Left hindlimb (tissue), 1 donor: Measurements from ENCODE around the gene OPTN.
A peak's percentile ranks its signal among the peaks of the same experiment; 100 is the strongest.
"Not testable (repeated sequence)": the region's sequence is repeated elsewhere in the genome, so short reads cannot be mapped to it uniquely, and the experiment has no call there.

Experiments
- DNase-seq: peaks from one replicate; pipeline ENCODE4 v3.0.0-alpha.2; 2018

OPTN gene

DNA sequence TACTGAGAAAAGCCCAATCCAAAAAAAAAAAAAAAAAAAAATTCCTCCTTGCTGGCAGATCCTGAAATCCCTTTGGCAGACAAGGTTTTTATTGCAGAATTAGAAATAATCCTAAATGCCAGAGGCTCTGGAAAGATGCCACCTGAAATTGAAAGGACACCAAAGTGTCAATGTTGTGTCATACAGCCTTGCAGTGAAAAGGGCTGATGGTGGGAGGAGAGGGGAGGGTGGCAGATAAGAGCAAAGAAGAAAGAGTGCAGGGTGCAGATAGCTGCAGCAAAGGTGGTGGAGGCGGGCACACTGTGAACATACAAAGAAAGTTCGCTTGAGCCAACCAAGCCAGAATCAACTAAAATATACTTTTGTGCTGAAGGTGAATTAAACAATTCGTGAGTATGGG is 8.2 kb upstream of the OPTN start:
- no peak for DNase-seq

- peak; percentile 54 for DNase-seq
Measured at GRCh38 chr10:13092291-13093102, 7.5 kb upstream of the OPTN start.

DNA sequence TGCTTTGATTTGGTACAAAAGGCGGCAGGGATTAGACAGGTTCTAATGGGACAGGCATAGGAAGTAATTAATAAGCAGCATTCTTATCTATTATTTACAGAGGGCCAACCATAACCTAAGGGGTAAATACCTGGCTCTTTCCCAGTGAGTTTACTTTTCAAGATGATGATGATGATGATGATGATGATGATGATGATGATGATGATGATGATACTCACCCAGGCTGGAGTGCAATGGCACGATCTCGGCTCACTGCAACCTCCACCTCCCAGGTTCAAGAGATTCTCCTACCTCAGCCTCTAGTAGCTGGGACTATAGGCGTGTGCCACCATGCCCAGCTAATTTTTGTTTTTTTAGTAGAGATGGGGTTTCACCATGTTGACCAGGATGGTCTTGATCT is 5.9 kb upstream of the OPTN start:
- DNase-seq: not testable (repeated sequence)

DNA sequence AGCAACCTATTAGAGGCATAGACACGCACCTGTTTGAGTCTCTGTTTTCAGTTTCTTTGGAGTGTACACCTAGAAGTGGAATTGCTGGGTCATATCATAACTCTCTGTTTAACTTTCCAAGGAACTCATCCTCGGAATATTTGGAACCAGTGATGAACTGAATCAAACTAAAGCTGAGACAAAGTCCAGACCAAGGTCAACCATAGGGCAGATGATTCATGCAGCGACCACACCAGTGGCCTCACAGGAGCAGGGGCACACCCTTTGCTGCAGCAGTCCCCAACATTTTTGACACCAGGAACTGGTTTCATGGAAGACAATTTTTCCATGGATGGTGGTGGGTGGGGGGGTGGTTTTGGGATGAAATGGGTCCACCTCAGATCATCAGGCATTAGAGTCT is 4.9 kb upstream of the OPTN start:
- DNase-seq: no peak

GRCh38 chr10:13095929-13096328 is 4.0 kb upstream of the OPTN start:
- no peak for DNase-seq

- peak; percentile 55 for DNase-seq
Measured at GRCh38 chr10:13099144-13099665, 758 bp upstream of the OPTN start.

GRCh38 chr10:13100349-13101294 is 659 bp downstream of the OPTN start:
- no peak for DNase-seq

- DNase-seq: no peak
Measured at GRCh38 chr10:13102002-13102794, 2.2 kb downstream of the OPTN start.

DNA sequence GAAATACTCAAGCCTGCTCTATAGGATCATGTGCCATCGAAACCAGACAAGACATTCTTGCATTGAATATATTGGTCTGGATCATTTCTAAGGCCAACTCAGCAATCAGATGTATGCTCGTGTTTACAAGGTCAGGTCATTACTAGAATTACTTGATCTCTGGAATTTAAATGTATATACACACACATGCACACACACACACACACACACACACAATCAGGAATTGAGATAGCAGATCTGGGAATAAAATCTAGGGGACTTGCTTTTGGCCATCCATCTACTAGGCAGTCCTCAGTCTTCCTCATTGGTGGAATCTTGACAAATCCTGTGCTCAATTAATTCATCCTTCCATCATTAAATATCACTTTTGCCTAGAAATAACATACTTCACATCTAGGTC is 3.6 kb downstream of the OPTN start:
- no peak for DNase-seq

- DNase-seq: no peak
Measured at GRCh38 chr10:13104697-13105096, 4.7 kb downstream of the OPTN start.

GRCh38 chr10:13105184-13105583 is 5.2 kb downstream of the OPTN start:
- no peak for DNase-seq

DNA sequence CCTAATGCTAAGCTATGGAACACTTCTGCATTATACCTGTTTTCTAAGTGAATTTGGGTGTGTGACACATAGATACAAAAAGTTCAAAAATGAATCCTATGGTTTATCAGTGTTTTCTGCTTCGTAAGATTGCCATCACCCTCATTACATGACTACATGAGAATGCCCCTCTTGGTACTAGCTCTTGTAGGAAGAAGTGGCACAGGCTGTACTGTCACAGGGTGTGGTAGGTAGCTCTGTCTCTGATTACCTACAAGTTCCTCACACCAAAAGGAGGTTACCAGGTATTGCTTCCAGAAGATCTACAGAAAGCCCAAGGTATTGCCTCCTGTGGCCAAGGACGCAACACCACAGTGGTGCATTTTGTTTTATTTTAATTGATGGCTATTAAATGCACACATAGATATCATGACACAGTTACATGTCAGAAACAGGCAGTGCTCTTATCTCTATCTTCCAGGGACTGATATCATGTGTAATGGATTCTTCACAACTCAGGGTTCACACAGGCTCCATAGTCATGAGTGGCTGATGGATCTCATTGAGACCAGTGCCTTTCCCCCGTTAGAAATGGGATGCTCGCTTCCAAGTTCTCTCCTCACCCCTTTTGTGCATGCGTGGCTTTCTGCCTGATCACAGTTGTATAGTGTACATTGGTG is 6.6 kb downstream of the OPTN start:
- DNase-seq: no peak

- DNase-seq: no peak
Measured at GRCh38 chr10:13110908-13111307, 10.9 kb downstream of the OPTN start.

- DNase-seq: no peak
Measured at GRCh38 chr10:13113544-13113943, 13.6 kb downstream of the OPTN start.

- DNase-seq: no peak
Measured at GRCh38 chr10:13115832-13116803, 16.2 kb downstream of the OPTN start.

- no peak for DNase-seq
Measured at GRCh38 chr10:13117841-13118783, 18.1 kb downstream of the OPTN start.

- no peak for DNase-seq
Measured at GRCh38 chr10:13118784-13119410, 18.9 kb downstream of the OPTN start.

- no peak for DNase-seq
Measured at GRCh38 chr10:13120786-13121499, 21.0 kb downstream of the OPTN start.

DNA sequence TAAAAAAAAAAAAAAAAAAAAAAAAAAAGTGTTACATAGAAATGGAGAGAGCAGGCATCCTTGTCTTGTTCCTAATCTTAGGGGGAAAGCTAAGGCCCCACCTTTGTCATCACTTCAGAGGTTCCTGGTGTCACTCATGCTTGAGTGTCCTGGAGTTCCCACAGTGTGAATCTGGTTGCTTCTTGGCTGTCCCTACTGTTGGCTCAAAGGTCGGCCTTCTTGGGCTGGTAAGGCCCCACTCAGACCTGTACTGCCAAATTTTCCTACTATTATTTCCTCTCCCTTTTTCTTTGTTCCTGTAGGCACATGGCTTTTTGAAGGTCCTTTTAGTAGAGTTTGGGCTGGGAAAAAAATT is 21.5 kb downstream of the OPTN start:
- DNase-seq: no peak
